ENCODE data around the gene TMEM240. TPM values are rescaled to one million over a fixed set of nuclear protein-coding genes. Genes with fewer than 3 reads are reported as not detected.
"Not testable (repeated sequence)": the region's sequence is repeated elsewhere in the genome, so short reads cannot be mapped to it uniquely, and the experiment has no call there.

The TMEM240 gene
- total RNA-seq, 1 donor from 2014 or later, result 2.1 TPM

DNA sequence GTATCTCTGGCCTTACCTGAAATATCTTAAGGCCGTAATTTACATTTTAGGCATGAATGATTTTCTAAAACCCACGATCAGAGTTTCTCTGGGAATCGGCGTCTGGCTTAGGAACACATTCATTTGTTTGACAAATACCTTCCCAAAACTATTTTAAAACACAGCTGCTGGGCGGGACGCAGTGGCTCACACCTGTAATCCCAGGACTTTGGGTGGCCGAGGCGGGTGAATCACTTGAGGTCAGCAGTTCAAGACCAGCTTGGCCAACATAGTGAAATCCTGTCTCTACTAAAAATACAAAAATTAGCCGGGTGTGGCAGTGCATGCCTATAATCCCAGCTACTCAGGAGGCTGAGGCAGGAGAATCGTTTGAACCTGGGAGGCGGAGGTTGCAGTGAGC lies 16.5 kb upstream of the TMEM240 start:
- DNase-seq, result not testable (repeated sequence)

DNA sequence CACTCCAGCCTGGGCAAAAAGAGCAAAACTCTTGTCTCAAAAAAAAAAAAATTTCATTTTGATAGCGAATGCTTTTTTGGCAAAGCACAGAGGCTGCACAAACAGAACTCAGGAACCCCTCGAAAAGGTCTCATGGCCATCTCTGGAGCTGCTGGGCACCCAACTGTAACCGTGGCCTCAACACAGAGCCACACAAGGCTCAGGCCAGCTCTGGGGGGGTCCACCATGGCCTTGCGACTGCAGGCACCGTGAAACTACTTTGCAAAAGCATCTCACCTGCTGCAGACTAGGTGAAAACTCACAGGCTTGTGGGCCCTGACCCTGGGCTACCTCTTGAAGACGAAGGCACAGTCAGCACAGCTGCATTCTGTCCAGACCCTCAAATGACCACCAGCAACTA lies 16.1 kb upstream of the TMEM240 start:
- no peak for DNase-seq

DNA sequence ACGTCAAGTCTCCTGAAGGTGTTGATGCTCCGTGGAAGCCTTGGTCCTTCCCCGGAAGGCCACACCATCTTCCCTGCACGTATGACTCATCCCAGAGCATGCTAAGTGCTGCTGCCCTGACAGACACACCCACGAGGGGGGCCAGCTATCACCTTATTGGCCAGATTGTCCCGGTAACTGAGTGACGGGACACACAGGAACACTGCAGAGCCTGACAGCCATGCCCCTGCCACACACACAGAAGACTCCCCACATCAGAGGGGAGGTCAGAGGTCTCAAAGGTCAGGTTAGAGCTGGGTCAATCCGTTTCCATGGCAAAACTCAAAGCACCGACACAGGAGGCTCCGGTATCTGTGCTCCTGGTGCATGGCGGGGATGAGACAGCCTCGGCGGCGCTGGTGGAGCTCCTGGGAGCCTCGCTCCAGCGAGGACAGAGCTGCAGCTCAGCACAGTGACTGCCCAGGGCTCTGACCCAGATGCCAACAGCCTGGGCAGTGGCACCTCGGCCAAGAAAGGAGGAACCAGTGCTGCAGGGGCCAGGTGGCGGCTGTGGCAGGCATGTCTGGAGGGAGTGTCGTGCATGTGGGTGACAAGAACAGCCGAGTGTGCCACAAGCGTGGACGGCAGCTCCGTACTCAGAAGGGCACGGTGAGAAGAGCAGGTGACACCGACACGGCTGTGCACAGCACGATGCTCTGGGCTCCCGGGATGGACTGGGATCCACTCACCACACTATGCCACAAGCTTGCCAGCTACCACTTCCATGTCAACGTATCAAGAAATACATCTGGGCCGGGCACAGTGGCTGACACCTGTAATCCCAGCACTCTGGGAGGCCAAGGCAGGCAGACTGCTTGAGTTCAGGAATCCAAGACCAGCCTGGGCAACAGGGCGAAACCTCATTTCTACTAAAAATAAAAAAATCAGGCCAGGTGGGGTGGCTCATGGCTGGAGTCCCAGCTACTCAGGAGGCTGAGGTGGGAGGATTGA lies 14.8 kb upstream of the TMEM240 start:
- no peak for DNase-seq

DNA sequence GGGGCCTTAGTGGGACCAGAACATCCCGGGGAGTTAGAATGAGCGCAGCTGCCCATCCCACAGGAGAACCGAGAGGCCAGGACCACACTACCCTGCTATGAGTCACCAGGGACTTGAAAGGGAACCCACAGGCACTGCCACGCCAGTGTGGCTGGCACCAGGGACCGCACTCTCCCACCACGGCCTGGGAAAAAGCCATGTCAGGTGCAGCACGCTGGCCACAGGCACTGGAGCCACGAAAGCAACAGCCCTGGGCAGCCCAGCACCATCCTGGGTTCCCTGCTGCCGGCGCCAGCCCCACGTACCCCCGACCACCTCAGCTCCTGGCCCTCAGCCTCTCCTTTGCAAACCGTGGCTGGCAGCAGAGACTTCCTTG lies 14.1 kb upstream of the TMEM240 start:
- DNase-seq, result no peak

DNA sequence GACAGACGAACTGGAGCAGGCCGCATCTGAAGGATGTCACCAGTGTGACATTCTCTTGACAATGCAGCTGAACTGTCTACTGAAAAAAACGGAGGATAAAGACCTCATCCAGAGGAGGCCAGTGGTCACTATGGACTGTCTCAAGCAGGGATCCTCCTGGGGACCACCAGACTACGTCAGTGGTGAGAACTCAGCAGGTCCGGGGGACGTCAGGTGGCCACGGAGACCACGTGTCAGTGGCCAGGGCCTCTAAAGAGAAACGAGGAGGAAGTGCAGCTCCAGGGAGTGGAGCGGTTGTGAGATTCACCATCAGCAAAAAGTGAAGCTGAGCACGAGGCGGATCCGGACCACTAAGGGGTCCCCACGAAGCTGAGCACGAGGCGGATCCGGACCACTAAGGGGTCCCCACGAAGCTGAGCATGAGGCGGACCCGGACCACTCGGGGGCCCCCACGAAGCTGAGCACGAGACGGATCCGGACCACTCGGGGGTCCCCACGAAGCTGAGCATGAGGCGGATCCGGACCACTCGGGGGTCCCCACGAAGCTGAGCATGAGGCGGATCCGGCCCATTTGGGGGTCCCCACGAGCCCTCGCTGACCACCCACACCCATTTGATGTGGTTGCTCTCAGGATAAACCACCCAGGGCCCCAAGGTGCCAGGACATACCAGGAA lies 13.5 kb upstream of the TMEM240 start:
- no peak for DNase-seq

DNA sequence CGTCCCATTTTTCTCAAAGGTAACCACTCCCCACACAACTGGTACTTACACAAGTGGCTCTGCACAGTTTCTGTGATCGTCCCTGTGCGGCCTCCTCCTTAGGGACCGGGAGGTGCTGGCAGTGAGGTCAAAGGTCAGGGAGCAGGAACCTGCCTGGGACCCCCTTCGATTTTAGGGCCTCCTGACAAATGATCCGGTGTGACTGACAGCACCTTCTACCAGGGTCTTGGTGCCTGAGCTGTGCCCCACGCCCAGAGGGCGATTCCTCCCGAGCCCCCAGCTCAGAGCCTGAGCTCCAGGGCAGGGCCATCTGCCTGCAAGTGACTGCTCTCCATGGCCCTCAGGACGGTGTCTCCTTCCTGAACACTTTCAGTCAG lies 11.8 kb upstream of the TMEM240 start:
- no peak for DNase-seq

DNA sequence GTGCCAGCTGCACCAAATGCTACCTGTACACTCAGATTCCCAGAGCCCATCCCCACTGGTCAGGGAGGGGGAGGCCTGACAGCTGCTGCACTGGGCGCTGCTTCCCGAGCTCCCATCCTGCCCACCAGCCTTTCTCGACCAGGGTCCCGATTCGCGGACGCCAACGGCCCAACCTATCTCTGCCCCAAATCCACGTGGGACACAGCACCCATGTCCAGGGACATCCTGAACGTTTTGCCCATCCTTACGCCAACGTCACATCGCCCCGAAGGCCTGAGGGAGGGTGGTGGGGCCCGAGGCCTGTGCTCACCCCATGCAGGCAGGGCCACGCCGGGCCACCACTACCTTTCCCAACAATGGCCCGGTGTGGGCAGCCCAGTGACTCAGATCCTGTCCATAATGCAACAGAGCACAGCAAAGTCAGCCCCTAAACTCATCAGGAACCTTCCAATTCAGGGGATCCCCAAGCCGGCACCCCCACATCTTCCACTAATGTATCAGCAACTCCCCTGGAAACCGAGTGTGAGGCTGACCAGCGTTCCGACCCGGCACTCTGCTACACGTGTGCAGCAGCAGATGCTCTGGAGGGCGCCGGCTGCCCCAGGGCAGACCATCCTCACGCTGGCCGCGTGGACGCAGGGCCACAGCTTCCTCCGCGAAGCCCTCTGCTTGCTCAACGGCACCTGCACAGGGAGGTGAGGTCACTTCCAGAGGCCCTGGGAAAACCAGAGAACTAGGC lies 11.3 kb upstream of the TMEM240 start:
- DNase-seq, result no peak

DNA sequence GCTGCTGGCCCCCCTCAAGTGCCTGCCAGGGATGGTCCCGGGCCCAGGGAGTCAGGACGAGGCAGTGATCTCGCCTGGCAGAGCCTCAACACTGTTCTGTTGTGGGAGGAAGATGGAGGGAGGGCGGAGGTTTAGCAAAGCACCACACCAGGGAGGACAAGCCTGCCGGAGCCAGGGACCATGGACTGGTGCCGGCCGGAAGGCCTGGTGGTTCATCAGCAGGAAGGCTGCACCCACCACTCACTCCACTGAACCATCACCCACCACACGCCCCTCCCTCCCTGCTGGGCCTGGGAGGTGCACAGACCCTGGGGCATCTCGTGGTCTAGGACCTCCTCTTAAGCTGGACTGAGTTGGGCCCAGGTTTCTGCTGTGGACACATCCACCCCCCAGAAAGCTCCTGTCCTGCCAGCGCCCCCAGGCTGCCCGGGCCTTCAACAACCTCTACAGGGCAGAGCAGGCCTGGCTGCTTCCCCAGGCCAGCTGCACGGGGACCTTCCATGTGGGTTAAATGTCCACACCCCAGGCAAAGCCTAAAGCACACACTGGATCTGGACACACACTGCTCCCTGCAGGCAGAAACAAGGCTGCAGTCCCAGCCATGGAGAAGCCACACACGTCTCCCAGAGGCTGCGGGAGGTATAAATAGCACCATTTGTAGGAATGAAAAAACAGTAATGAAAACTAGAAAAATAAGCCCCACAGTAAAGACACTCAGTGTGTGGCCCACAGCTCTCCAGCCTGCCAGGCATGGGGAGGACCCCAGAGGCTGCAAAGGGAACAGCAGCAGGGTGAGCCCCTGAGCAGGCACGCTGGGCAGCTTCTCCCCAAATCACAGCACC lies 10.4 kb upstream of the TMEM240 start:
- DNase-seq, result peak; percentile 44

DNA sequence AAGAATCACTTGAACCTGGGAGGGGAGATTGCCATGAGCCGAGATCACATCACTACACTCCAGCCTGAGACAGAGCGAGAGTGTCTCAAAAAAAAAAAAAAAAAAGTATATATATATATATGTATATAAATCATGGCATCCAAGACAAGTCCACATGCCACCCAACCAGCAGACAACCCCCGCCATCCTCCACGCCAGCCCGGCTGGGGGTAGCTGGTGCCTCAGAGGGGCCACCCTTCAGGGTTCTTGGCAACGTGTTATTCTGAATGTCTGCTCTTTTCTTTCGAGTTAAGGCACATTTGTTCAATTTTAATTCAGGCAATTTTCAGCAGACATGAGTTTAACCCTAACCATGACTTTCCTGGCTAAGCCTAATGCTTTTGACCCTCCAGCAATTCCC lies 9.7 kb upstream of the TMEM240 start:
- DNase-seq, result no peak

DNA sequence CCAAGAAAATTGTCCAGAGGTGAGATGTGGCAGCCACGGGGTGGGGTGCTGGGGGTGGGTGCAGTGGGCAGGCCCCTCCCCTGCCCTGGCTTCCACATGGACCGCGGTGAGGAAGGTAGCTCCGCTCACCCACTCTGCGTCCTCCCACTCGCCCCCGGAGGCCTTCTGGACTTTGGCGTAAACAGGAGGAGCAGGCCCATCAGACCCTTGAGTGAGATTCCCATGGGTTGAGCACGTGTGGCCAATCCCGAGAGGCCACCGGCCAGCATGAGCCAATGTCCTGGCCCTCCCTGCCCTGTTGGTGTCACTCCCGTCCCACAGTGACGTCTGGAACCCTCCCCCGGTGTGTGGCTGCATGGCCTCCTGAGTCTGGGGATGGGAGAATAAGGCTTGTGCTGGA lies 8.2 kb upstream of the TMEM240 start:
- DNase-seq, result no peak

DNA sequence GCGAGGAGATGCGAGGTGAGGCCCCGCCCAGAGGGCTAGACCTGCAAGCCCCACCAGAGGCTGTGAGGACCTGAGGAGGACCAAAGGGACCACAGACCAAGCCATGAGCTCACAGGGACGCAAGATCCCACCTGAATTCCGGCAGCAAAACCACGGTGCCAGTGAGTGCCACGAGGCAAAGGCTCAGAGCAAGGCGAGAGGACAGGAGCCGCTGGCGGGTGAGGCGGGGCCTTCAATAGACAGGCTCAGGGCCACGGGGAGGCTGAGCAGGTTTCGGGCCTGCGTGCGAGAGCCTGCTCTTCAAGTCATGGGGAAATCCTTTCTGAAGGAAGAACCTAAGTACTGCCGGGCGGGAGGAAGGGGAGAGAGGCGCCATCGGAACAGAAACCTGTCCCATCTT lies 7.1 kb upstream of the TMEM240 start:
- DNase-seq, result no peak

DNA sequence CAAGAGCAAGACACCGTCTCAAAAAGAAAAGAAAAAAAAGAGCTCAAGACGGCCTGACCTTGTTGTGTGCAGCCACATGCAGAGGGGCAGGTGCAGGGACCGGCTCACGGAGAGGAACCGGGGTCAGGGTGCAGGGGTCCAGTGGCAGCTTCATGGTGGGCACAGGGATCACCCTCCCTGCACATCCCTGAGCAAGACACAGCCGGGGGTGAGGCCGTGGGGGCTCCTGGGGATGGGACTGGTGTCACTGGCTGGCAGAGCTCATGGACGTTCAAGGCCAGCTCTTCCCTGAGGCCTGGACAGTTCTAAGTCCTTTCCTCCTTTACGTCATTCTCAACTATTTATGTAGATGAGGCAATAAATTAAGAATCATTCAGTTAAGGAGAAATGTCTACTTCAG lies 6.6 kb upstream of the TMEM240 start:
- DNase-seq, result no peak

DNA sequence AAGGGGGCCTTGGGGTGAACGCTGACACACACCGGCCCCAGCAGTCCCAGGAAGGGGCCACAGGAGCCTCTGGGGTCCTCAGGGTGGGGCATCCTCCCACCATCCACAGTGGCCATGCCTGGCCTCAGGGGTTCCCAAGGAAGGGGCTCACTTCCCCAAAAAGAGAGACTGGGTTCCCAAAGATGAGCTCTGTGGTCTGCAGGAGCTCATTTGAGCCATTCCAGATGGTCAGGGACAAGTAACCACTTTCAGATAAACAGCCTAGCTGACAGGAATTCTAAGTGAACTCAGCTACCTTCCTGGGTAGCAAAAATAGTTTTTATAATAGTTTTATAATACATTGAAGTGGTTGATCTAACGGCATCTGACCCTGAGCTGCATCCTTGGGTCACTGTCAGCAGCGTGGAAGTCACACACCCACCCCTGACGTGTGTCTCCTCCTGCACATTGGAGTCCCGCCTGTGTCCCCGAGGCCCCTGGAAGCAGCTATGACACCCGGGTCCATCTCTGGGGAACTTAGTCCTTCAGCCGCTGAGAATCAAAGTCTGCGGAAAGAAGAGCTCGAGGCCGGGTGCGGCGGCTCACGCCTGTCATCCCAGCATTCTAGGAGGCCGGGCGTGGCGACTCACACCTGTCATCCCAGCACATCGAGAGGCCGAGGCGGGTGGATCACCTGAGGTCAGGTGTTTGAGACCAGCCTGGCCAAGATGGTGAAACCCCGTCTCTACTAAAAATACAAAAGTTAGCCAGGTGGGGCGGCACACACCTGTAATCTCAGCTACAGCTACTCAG lies 5.7 kb upstream of the TMEM240 start:
- DNase-seq, result no peak

DNA sequence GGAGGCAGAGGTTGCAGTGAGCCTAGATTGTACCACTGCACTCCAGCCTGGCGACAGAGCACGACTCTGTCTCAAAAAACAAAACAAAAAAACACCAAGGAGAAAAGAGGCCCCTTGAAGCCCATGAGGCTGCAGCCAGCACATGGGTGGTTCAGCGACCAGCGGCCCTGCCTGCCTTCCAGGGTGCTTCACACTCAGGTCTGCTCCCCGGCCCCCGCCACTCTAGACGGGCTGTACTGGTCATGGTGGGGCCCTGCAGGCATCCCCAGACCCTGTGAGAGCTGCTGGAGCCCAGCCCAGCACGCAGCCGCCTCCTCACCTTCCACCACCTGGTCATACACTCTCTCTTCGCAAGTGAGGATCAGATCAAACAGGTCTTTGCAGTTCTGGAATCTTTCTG lies 4.1 kb upstream of the TMEM240 start:
- no peak for DNase-seq

DNA sequence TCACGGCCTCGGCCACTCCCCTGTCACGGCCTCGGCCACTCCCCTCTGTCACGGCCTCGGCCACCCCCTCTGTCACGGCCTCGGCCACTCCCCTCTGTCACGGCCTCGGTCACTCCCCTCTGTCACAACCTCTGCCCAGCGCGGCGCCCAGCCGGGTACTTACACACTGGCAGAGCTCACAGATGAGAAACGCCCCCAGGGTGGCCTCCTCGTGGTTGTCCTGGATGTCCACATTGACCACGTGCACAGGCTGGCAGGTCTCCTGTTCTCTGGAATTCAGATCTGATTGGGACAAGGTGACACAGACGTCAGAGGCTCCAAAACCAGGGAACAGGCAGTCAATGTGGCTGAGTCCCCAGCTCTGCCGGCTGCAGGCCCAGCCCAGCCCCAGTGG lies 3.3 kb upstream of the TMEM240 start:
- no peak for DNase-seq

DNA sequence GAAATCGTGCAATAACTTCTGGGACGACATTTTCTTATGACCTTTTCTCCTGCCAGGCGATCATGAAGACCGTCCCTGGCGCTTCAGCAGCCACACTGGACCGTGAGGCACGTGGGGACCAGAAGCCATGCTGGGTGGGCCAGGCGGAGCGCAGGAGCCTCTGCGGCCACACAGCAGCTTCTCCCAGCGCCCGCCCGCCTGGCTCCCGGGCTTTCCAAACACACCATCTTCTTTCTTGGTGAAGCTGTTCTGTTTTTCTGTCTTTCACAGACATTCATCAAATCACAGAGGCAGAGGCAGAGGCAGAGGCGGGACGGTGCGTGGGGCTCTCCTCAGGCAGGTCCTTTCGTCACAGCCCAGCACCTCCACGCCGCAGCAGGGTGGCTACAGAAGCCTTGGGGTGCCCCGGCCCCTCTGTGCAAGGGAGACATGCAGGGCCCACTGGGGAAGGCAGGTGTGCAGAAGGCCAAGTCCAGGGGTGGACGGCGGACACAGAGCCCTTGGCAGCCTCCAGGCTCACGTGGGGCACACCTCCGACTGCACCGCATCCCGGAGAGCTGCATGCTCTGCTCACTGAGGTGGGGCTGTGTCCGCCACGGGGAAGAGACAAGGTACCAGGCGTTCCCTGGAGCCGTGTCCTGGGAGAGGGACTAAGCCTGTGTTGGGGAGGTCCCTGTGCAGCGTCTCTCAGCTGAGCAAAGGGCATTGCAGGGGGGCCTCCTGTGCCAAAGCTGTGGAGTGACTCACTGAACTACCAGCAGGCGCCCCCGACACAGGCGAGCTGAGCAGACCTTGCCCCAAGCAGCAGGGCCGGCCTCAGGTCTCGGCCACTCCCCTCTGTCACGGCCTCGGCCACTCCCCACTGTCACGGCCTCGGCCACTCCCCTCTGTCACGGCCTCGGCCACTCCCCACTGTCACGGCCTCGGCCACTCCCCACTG lies 2.6 kb upstream of the TMEM240 start:
- no peak for DNase-seq

DNA sequence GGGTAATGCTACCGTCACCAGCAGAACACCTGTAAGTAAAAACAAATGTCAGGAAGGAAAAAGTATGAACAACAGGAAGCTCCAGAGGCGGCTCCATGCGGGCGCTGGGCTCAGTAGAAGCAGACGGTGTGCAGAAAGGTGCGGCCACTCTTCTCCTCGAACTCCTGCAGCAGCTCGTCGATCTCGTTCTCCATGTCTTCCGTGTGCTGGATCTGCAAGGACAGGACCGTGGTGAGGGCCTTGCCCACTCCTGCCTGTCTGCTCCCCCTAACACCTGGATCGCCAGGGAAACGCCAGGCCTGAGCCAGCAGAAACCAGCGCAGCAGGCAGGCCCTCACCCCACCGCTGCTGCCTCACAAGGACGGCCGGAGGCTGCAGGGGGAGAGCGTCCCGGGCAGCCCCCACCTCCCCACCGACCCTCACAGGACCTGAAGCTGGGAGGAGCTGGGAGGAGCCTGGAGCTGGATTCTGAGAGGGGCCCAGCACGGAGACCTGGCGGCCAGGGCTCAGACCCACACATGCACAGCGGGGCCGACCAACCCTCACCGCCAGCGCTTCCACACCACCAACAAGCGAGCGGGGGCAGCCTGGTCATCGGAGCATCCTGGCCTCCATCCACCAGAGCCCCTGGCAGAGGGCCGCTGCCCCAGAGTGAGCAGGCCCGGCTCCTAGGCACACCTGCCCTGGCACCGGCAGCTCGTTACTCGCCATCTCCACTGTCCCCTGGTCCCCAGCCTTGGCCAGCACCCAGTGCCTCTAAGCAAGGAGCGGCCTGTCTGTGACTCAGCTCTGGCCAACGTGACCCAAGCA lies 1.7 kb upstream of the TMEM240 start:
- no peak for DNase-seq

DNA sequence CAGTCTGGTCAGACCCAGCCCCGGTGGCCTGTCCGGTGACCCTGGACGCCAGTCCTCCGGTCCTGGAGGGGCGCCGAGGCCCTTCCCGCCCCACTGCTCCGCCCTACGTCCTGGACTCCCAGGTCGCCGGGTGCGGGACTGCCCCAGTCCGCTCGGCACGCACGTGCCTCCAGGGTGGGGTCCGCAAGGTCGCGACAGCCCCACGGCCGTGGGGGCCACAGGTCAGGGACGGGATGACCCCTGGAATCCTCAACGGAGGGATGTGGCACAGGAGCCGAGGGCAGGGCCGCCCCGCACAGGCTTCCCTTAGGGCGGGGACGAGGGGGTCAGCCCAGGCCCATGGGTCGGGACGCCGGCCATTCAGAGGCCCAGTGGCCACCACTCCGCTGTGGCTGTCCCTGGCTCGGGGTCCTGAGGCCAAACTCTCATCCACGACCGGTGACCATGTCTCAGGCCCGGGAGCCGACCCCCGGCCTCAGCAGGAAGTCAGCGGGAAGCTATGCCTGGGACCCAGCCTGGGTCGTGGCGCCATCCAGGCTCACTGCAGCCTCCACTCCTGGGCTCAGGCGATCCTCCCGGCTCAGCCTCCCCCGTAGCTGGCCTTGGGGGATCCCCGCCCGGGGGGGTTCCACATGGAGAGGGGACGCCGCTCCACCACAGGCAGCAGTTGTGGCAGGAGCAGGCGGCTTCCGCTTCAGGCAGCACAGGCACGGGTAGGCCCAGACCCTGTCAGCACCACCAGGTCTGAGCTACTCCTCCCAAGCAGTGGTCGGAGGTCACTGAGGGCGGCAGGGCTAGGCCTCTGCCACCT lies 599 bp upstream of the TMEM240 start:
- no peak for DNase-seq
